Germinal center (tissue), 1 donor: ENCODE results near the gene MYO10.
A peak's percentile ranks its signal among the peaks of the same experiment; 100 is the strongest.

ENCODE experiments used
- DNase-seq: peaks from one replicate; pipeline ENCODE4 v3.0.0; 2012; ENCODE audit warnings: mixed read lengths, low spot score

Gene MYO10

GRCh38 chr5:16617274-16617968 lies 318.7 kb downstream of the MYO10 start:
- DNase-seq: no peak

- peak; percentile 64 for DNase-seq
Observed at GRCh38 chr5:16616536-16617273, 319.4 kb downstream of the MYO10 start, which contains the start of gene RETREG1. TSS of gene RETREG1 (minus strand) at chr5:16616997. CDS start at chr5:16616971, 26 bp downstream.

GRCh38 chr5:16615741-16616535 lies 320.1 kb downstream of the MYO10 start:
- DNase-seq: no peak

- no peak for DNase-seq
Observed at GRCh38 chr5:16612007-16612406, 324.1 kb downstream of the MYO10 start.
